ENCODE data around the gene TBC1D16.

TBC1D16 gene

GRCh38 chr17:79991924-79992648 lies 43.6 kb downstream of the TBC1D16 start:
- WGBS (ENCODE audit: insufficient coverage) = 12% methylated on average over 44 of the region's 44 CpGs
- peaks cover 14 to 42% (median 32%) of the 10 kb centered on the region in 4 experiments for H3K4me1 ChIP-seq (ENCODE audit: control extremely low read depth in 1 of 4, control insufficient read depth in 4 of 4, insufficient read depth in 4 of 4, low read length in 3 of 4)
- no peaks in the 10 kb centered on the region for H3K36me3 ChIP-seq (ENCODE audit: control insufficient read depth in 4 of 4, insufficient read depth in 4 of 4, low read length in 3 of 4)
- H3K27me3 ChIP-seq (replicated peaks in 2 of 5; ENCODE audit: control insufficient read depth in 4 of 5, insufficient read depth in 5 of 5, low read length in 4 of 5) = no peaks in the 10 kb centered on the region
- no peak overlapping the region for H3K27ac ChIP-seq (ENCODE audit: insufficient read depth in 1 of 2, low read depth in 1 of 2, low read length in 2 of 2, poor library complexity in 1 of 2, severe bottlenecking in 2 of 2)
- H3K9me3 ChIP-seq (ENCODE audit: control extremely low read depth in 1 of 5, control insufficient read depth in 4 of 5, insufficient read depth in 2 of 5, low read depth in 1 of 5, low read length in 4 of 5) = no peaks in the 10 kb centered on the region
- no peak for DNase-seq
- CTCF ChIA-PET = interaction anchor here (0.9 to 4.2 kb wide), 5 partner anchors 12 to 215 kb away, joined by 3 to 16 read pairs (median 4); partner anchors contain the start of gene CBX4
- H3K4me3 ChIP-seq (ENCODE audit: control insufficient read depth in 1 of 7, extremely low read depth in 1 of 7, insufficient read depth in 4 of 7, low read depth in 2 of 7, low read length in 6 of 7) = peak overlapping the region in 6 of 7 experiments; percentile 13 to 80 (median 60)
- POLR2A ChIA-PET = no interaction called here

GRCh38 chr17:79991140-79991923 lies 44.3 kb downstream of the TBC1D16 start:
- peak overlapping the region in 5 of 7 experiments; percentile 13 to 80 (median 57) for H3K4me3 ChIP-seq (ENCODE audit: control insufficient read depth in 1 of 7, extremely low read depth in 1 of 7, insufficient read depth in 4 of 7, low read depth in 2 of 7, low read length in 6 of 7)
- 37% methylated on average over 15 of the region's 30 CpGs for WGBS (ENCODE audit: insufficient coverage)
- CTCF ChIA-PET = interaction anchor here (1.0 to 4.2 kb wide), 10 partner anchors 11 to 250 kb away, joined by 3 to 16 read pairs (median 4); partner anchors contain the start of gene CBX4
- H3K27me3 ChIP-seq (replicated peaks in 2 of 5; ENCODE audit: control insufficient read depth in 4 of 5, insufficient read depth in 5 of 5, low read length in 4 of 5) = no peaks in the 10 kb centered on the region
- H3K9me3 ChIP-seq (ENCODE audit: control extremely low read depth in 1 of 5, control insufficient read depth in 4 of 5, insufficient read depth in 2 of 5, low read depth in 1 of 5, low read length in 4 of 5) = no peaks in the 10 kb centered on the region
- peak; percentile 82 to 86 (median 84) for DNase-seq
- no peaks in the 10 kb centered on the region for H3K36me3 ChIP-seq (ENCODE audit: control insufficient read depth in 4 of 4, insufficient read depth in 4 of 4, low read length in 3 of 4)
- no peak overlapping the region for H3K27ac ChIP-seq (ENCODE audit: insufficient read depth in 1 of 2, low read depth in 1 of 2, low read length in 2 of 2, poor library complexity in 1 of 2, severe bottlenecking in 2 of 2)
- POLR2A ChIA-PET = no interaction called here
- peaks cover 14 to 35% (median 25%) of the 10 kb centered on the region in 4 experiments for H3K4me1 ChIP-seq (ENCODE audit: control extremely low read depth in 1 of 4, control insufficient read depth in 4 of 4, insufficient read depth in 4 of 4, low read length in 3 of 4)

- Histone ChIP-seq H3K27ac (ENCODE audit: insufficient read depth in 1 of 2, low read depth in 1 of 2, low read length in 2 of 2, poor library complexity in 1 of 2, severe bottlenecking in 2 of 2) (no peak overlapping the region), H3K27me3 (replicated peaks in 2 of 5; ENCODE audit: control insufficient read depth in 4 of 5, insufficient read depth in 5 of 5, low read length in 4 of 5) (no peaks in the 10 kb centered on the region), H3K9me3 (ENCODE audit: control extremely low read depth in 1 of 5, control insufficient read depth in 4 of 5, insufficient read depth in 2 of 5, low read depth in 1 of 5, low read length in 4 of 5) (no peaks in the 10 kb centered on the region), H3K36me3 (ENCODE audit: control insufficient read depth in 4 of 4, insufficient read depth in 4 of 4, low read length in 3 of 4) (no peaks in the 10 kb centered on the region), H3K4me1 (ENCODE audit: control extremely low read depth in 1 of 4, control insufficient read depth in 4 of 4, insufficient read depth in 4 of 4, low read length in 3 of 4) (peaks cover 8 to 29% (median 23%) of the 10 kb centered on the region in 4 experiments), H3K4me3 (ENCODE audit: control insufficient read depth in 1 of 7, extremely low read depth in 1 of 7, insufficient read depth in 4 of 7, low read depth in 2 of 7, low read length in 6 of 7) (no peak overlapping the region)
- WGBS (ENCODE audit: insufficient coverage) = 94% methylated on average over 16 of the region's 17 CpGs
- CTCF ChIA-PET = interaction anchor here (1.0 to 2.0 kb wide), 8 partner anchors 11 to 250 kb away, joined by 3 to 7 read pairs (median 4); no protein-coding TSS in a partner anchor
- DNase-seq = no peak
- POLR2A ChIA-PET = no interaction called here
These were observed 45.0 kb downstream of the TBC1D16 start for GRCh38 chr17:79990704-79991103.

GRCh38 chr17:79990051-79990592 lies 45.5 kb downstream of the TBC1D16 start:
- H3K27ac ChIP-seq (ENCODE audit: insufficient read depth in 1 of 2, low read depth in 1 of 2, low read length in 2 of 2, poor library complexity in 1 of 2, severe bottlenecking in 2 of 2) = no peak overlapping the region
- WGBS (ENCODE audit: insufficient coverage) = 91% methylated on average over 21 of the region's 21 CpGs
- DNase-seq = no peak
- CTCF ChIA-PET = interaction anchor here (0.9 to 2.0 kb wide), 9 partner anchors 10 to 249 kb away, joined by 3 to 7 read pairs (median 3); no protein-coding TSS in a partner anchor
- H3K4me3 ChIP-seq (ENCODE audit: control insufficient read depth in 1 of 7, extremely low read depth in 1 of 7, insufficient read depth in 4 of 7, low read depth in 2 of 7, low read length in 6 of 7) = no peak overlapping the region
- no peaks in the 10 kb centered on the region for H3K9me3 ChIP-seq (ENCODE audit: control extremely low read depth in 1 of 5, control insufficient read depth in 4 of 5, insufficient read depth in 2 of 5, low read depth in 1 of 5, low read length in 4 of 5)
- no peaks in the 10 kb centered on the region for H3K36me3 ChIP-seq (ENCODE audit: control insufficient read depth in 4 of 4, insufficient read depth in 4 of 4, low read length in 3 of 4)
- H3K27me3 ChIP-seq (replicated peaks in 2 of 5; ENCODE audit: control insufficient read depth in 4 of 5, insufficient read depth in 5 of 5, low read length in 4 of 5) = no peaks in the 10 kb centered on the region
- H3K4me1 ChIP-seq (ENCODE audit: control extremely low read depth in 1 of 4, control insufficient read depth in 4 of 4, insufficient read depth in 4 of 4, low read length in 3 of 4) = peaks cover 7 to 29% (median 23%) of the 10 kb centered on the region in 4 experiments
- POLR2A ChIA-PET = no interaction called here

GRCh38 chr17:79989106-79989835 lies 46.4 kb downstream of the TBC1D16 start:
- H3K9me3 ChIP-seq (ENCODE audit: control extremely low read depth in 1 of 5, control insufficient read depth in 4 of 5, insufficient read depth in 2 of 5, low read depth in 1 of 5, low read length in 4 of 5) = no peaks in the 10 kb centered on the region
- H3K4me1 ChIP-seq (ENCODE audit: control extremely low read depth in 1 of 4, control insufficient read depth in 4 of 4, insufficient read depth in 4 of 4, low read length in 3 of 4) = peaks cover 2 to 29% (median 23%) of the 10 kb centered on the region in 4 experiments
- no peak for DNase-seq
- H3K27ac ChIP-seq (ENCODE audit: insufficient read depth in 1 of 2, low read depth in 1 of 2, low read length in 2 of 2, poor library complexity in 1 of 2, severe bottlenecking in 2 of 2) = no peak overlapping the region
- no peaks in the 10 kb centered on the region for H3K36me3 ChIP-seq (ENCODE audit: control insufficient read depth in 4 of 4, insufficient read depth in 4 of 4, low read length in 3 of 4)
- no peaks in the 10 kb centered on the region for H3K27me3 ChIP-seq (replicated peaks in 2 of 5; ENCODE audit: control insufficient read depth in 4 of 5, insufficient read depth in 5 of 5, low read length in 4 of 5)
- POLR2A ChIA-PET = interaction anchor here (0.6 kb wide), 1 partner anchor 130 kb away, joined by 3 read pairs; no protein-coding TSS in a partner anchor
- CTCF ChIA-PET = interaction anchor here (0.9 to 2.0 kb wide), 5 partner anchors 9 to 246 kb away, joined by 3 to 6 read pairs (median 4); no protein-coding TSS in a partner anchor
- 96% methylated on average over 19 of the region's 20 CpGs for WGBS (ENCODE audit: insufficient coverage)
- H3K4me3 ChIP-seq (ENCODE audit: control insufficient read depth in 1 of 7, extremely low read depth in 1 of 7, insufficient read depth in 4 of 7, low read depth in 2 of 7, low read length in 6 of 7) = no peak overlapping the region

- H3K36me3 ChIP-seq (ENCODE audit: control insufficient read depth in 4 of 4, insufficient read depth in 4 of 4, low read length in 3 of 4) = no peaks in the 10 kb centered on the region
- ChIA-PET CTCF (no interaction called here), POLR2A (no interaction called here)
- no peaks in the 10 kb centered on the region for H3K27me3 ChIP-seq (replicated peaks in 2 of 5; ENCODE audit: control insufficient read depth in 4 of 5, insufficient read depth in 5 of 5, low read length in 4 of 5)
- H3K9me3 ChIP-seq (ENCODE audit: control extremely low read depth in 1 of 5, control insufficient read depth in 4 of 5, insufficient read depth in 2 of 5, low read depth in 1 of 5, low read length in 4 of 5) = no peaks in the 10 kb centered on the region
- H3K4me1 ChIP-seq (ENCODE audit: control extremely low read depth in 1 of 4, control insufficient read depth in 4 of 4, insufficient read depth in 4 of 4, low read length in 3 of 4) = peaks cover 0 to 20% (median 14%) of the 10 kb centered on the region in 4 experiments
- no peak overlapping the region for H3K4me3 ChIP-seq (ENCODE audit: control insufficient read depth in 1 of 7, extremely low read depth in 1 of 7, insufficient read depth in 4 of 7, low read depth in 2 of 7, low read length in 6 of 7)
- no peak for DNase-seq
- no peak overlapping the region for H3K27ac ChIP-seq (ENCODE audit: insufficient read depth in 1 of 2, low read depth in 1 of 2, low read length in 2 of 2, poor library complexity in 1 of 2, severe bottlenecking in 2 of 2)
- 90% methylated on average over 26 of the region's 28 CpGs for WGBS (ENCODE audit: insufficient coverage)
These were observed 47.3 kb downstream of the TBC1D16 start for GRCh38 chr17:79988185-79988971.
